H1 (cell line): ENCODE measurements around the gene ASIC5. TPM values are rescaled to one million over a fixed set of nuclear protein-coding genes. Genes with fewer than 3 reads are reported as not detected.

Source experiments
- CTCF ChIA-PET: fragments of 300-600 bp; sonication (Branson Sonifier 250); formaldehyde crosslinking; loops from one replicate; lab custom pipeline; 2021; ENCODE audit not compliant: partially characterized antibody; lab: Charles Lee
- POLR2A ChIA-PET: fragments of 300-600 bp; sonication (Branson Sonifier 250); formaldehyde crosslinking; loops from one replicate; lab custom pipeline; 2021; ENCODE audit warnings: inconsistent platforms; ENCODE audit not compliant: partially characterized antibody; lab: Charles Lee
- DNase-seq, 2 experiments: peaks; one replicate each; pipeline versions ENCODE4 v3.0.0 to v3.0.0-alpha.2; 2010 to 2022; ENCODE audit warnings: low spot score in 2 of 2, low read depth in 1 of 2, mixed read lengths in 1 of 2
- FAIRE-seq: peaks from 2 replicates; lab custom pipeline; 2011; peaks lifted over from hg19 to GRCh38; lab: Jason Lieb, UNC
- H2AFZ ChIP-seq: 2 replicates; pipeline ENCODE4 v1.8.1; 2012; ENCODE audit warnings: low read length, inconsistent platforms
- H2AK5ac ChIP-seq: 2 replicates; pipeline ENCODE4 v1.6.1; 2013; ENCODE audit warnings: low read depth, low read length
- H2BK120ac ChIP-seq: replicated peaks from 2 replicates; pipeline ENCODE3; 2013; ENCODE audit warnings: low read depth, low read length, inconsistent platforms
- H2BK12ac ChIP-seq: 2 replicates; pipeline ENCODE4 v1.6.1; 2013; ENCODE audit warnings: low read depth, low read length
- H2BK15ac ChIP-seq: 2 replicates; pipeline ENCODE4 v1.6.1; 2013; ENCODE audit warnings: low read length
- H2BK20ac ChIP-seq: 2 replicates; pipeline ENCODE4 v1.6.1; 2013; ENCODE audit warnings: low read length
- H2BK5ac ChIP-seq: 2 replicates; pipeline ENCODE4 v1.6.1; 2013; ENCODE audit warnings: low read depth, low read length
- H3K14ac ChIP-seq: 2 replicates; pipeline ENCODE4 v1.6.1; 2013; ENCODE audit warnings: inconsistent platforms; ENCODE audit not compliant: insufficient read length
- H3K18ac ChIP-seq: 2 replicates; pipeline ENCODE4 v1.6.1; 2013; ENCODE audit warnings: low read length; ENCODE audit errors: extremely low read depth
- H3K23ac ChIP-seq: 2 replicates; pipeline ENCODE4 v1.6.1; 2013; ENCODE audit warnings: inconsistent platforms; ENCODE audit not compliant: insufficient read length
- H3K23me2 ChIP-seq: 2 replicates; pipeline ENCODE4 v1.6.1; 2013; ENCODE audit warnings: low read depth, low read length
- H3K27ac ChIP-seq: 2 replicates; pipeline ENCODE4 v1.6.1; 2011; ENCODE audit warnings: low read depth, low read length, inconsistent platforms
- H3K27me3 ChIP-seq, 4 experiments: replicated peaks in 1 of 4; 1 replicate in 1 of 4; 2 replicates in 3 of 4; pipeline versions ENCODE4 v1.6.1 to v1.8.1; 2011 to 2013; ENCODE audit warnings: low read length in 3 of 4, mild to moderate bottlenecking in 3 of 4, inconsistent platforms in 2 of 4, mixed read lengths in 2 of 4, moderate library complexity in 1 of 4; ENCODE audit not compliant: control insufficient read depth in 3 of 4, insufficient read depth in 3 of 4; ENCODE audit errors: extremely low read depth in 1 of 4
- H3K36me3 ChIP-seq, 4 experiments: 2 replicates each; pipeline versions ENCODE4 v1.6.1 to v1.8.1; 2011 to 2013; ENCODE audit warnings: mild to moderate bottlenecking in 4 of 4, low read length in 3 of 4, moderate library complexity in 2 of 4, control low read depth in 1 of 4, inconsistent platforms in 1 of 4; ENCODE audit not compliant: insufficient read depth in 4 of 4, control insufficient read depth in 2 of 4
- H3K4ac ChIP-seq: replicated peaks from 2 replicates; pipeline ENCODE3; 2013; ENCODE audit warnings: low read length, low read depth, mixed read lengths, inconsistent platforms; ENCODE audit not compliant: insufficient read length
- H3K4me1 ChIP-seq, 4 experiments: replicated peaks in 1 of 4; 1 replicate in 1 of 4; 2 replicates in 3 of 4; pipeline versions ENCODE4 v1.6.1 to v1.8.1; 2011 to 2013; ENCODE audit warnings: low read length in 3 of 4, inconsistent platforms in 2 of 4, mixed read lengths in 1 of 4; ENCODE audit not compliant: insufficient read depth in 4 of 4, control insufficient read depth in 3 of 4
- H3K4me2 ChIP-seq, 2 experiments: 2 replicates each; pipeline versions ENCODE4 v1.6.1 to v1.8.1; 2011 to 2013; ENCODE audit warnings: low read depth in 2 of 2, low read length in 2 of 2, control low read depth in 1 of 2, inconsistent platforms in 1 of 2, mild to moderate bottlenecking in 1 of 2; ENCODE audit not compliant: insufficient read depth in 1 of 2
- H3K4me3 ChIP-seq, 4 experiments: fragments of 200-600, 300-600 bp in 1 of 4; sonication (generic), shearing (Covaris generic), sonication (Bioruptor Twin) in 1 of 4; 2 replicates each; pipeline versions ENCODE4 v1.5.1 to v1.8.1; 2011 to 2016; ENCODE audit warnings: low read length in 4 of 4, low read depth in 3 of 4, control low read depth in 2 of 4, inconsistent platforms in 2 of 4, mild to moderate bottlenecking in 2 of 4, mixed read lengths in 1 of 4, moderate library complexity in 1 of 4; ENCODE audit not compliant: insufficient read depth in 2 of 4; ENCODE audit errors: extremely low read depth in 1 of 4
- H3K56ac ChIP-seq: replicated peaks from 2 replicates; pipeline ENCODE3; 2013; ENCODE audit warnings: low read depth, mild to moderate bottlenecking, mixed read lengths, low read length, inconsistent platforms; ENCODE audit not compliant: insufficient read length
- H3K79me1 ChIP-seq: 2 replicates; pipeline ENCODE4 v1.6.1; 2013; ENCODE audit warnings: low read depth, low read length, control low read depth
- H3K79me2 ChIP-seq, 2 experiments: 2 replicates each; pipeline versions ENCODE4 v1.6.1 to v1.8.1; 2012 to 2013; ENCODE audit warnings: low read length in 2 of 2, mild to moderate bottlenecking in 2 of 2, inconsistent platforms in 1 of 2; ENCODE audit not compliant: insufficient read depth in 2 of 2, control insufficient read depth in 1 of 2
- H3K9ac ChIP-seq, 4 experiments: replicated peaks in 1 of 4; 1 replicate in 1 of 4; 2 replicates in 3 of 4; pipeline versions ENCODE4 v1.6.1 to v1.8.1; 2011 to 2013; ENCODE audit warnings: low read depth in 3 of 4, low read length in 3 of 4, control low read depth in 2 of 4, mild to moderate bottlenecking in 2 of 4, moderate library complexity in 2 of 4, inconsistent platforms in 1 of 4; ENCODE audit errors: extremely low read depth in 1 of 4
- H3K9me3 ChIP-seq, 2 experiments: 2 replicates each; pipeline versions ENCODE4 v1.6.1 to v1.8.1; 2012 to 2013; ENCODE audit warnings: mild to moderate bottlenecking in 2 of 2, moderate library complexity in 2 of 2, control low read depth in 1 of 2, inconsistent platforms in 1 of 2, low read depth in 1 of 2, low read length in 1 of 2, mixed read lengths in 1 of 2; ENCODE audit not compliant: insufficient read depth in 2 of 2
- H4K20me1 ChIP-seq, 2 experiments: replicated peaks in 1 of 2; 2 replicates each; pipeline versions ENCODE3 to v1.8.1; 2011 to 2013; ENCODE audit warnings: inconsistent platforms in 2 of 2, low read length in 2 of 2, mild to moderate bottlenecking in 1 of 2; ENCODE audit not compliant: insufficient read depth in 2 of 2, control insufficient read depth in 1 of 2
- H4K5ac ChIP-seq: 2 replicates; pipeline ENCODE4 v1.6.1; 2013; ENCODE audit warnings: low read length, low read depth, mixed read lengths, inconsistent platforms; ENCODE audit not compliant: insufficient read length
- H4K8ac ChIP-seq: 2 replicates; pipeline ENCODE4 v1.8.0; 2013; ENCODE audit warnings: mild to moderate bottlenecking, moderate library complexity, low read length, inconsistent platforms; ENCODE audit not compliant: insufficient read depth; ENCODE audit errors: extremely low read depth
- H4K91ac ChIP-seq: replicated peaks from 2 replicates; pipeline ENCODE3; 2013; ENCODE audit warnings: low read length, mixed read lengths, inconsistent platforms; ENCODE audit not compliant: insufficient read length
- BRCA1 ChIP-seq: IDR thresholded peaks from 2 replicates; pipeline ENCODE4 v1.6.1; 2012; ENCODE audit warnings: low read depth, low read length, improper control_type of control experiment
- GABPA ChIP-seq: IDR thresholded peaks from 2 replicates; pipeline ENCODE4 v1.6.1; 2011; ENCODE audit warnings: mild to moderate bottlenecking, low read length, moderate library complexity, borderline replicate concordance; ENCODE audit not compliant: insufficient read depth
- RAD21 ChIP-seq, 2 experiments: IDR thresholded peaks in 1 of 2; conservative IDR thresholded peaks in 1 of 2; 2 replicates each; pipeline ENCODE4 v1.6.1; 2011; ENCODE audit warnings: low read depth in 2 of 2, low read length in 2 of 2, improper control_type of control experiment in 1 of 2, inconsistent platforms in 1 of 2, mild to moderate bottlenecking in 1 of 2, moderate library complexity in 1 of 2
- TAF7 ChIP-seq: optimal IDR thresholded peaks from 2 replicates; pipeline ENCODE3; 2011; ENCODE audit warnings: low read depth, mild to moderate bottlenecking, inconsistent platforms, low read length, moderate library complexity, borderline replicate concordance
- WGBS, 2 experiments: shearing (Covaris generic) in 1 of 2; methylation state at CpG; one replicate each; pipeline versions ENCODE4 v1.1.6 to v1.1.7; 2013 to 2015; ENCODE audit warnings: low lambda C conversion rate in 2 of 2, mixed read lengths in 2 of 2, inconsistent platforms in 1 of 2, low coverage in 1 of 2, missing lambda C conversion rate in 1 of 2; ENCODE audit not compliant: insufficient replicate concordance in 2 of 2, insufficient coverage in 1 of 2, insufficient read length in 1 of 2; ENCODE audit errors: extremely low coverage in 1 of 2, missing lambda C conversion rate in 1 of 2; 5-methylcytosine and 5-hydroxymethylcytosine counted together
- polyA plus RNA-seq, 7 experiments: library from polyadenylated mRNA; depleted of rRNA in 3 of 7; stranded (reverse) in 5 of 7; unstranded in 2 of 7; fragments of >200 nt in 5 of 7; fragments of 200-250 nt in 2 of 7; gene quantifications; 1 replicate in 5 of 7; 2 replicates in 1 of 7; 4 replicates in 1 of 7; pipeline versions ENCODE4 v1.2.1 to v1.2.3, GENCODE V29; 2011 to 2013; ENCODE audit warnings: missing spikeins in 2 of 7, mixed read lengths in 2 of 7
- total RNA-seq: library from RNA; stranded (reverse); fragmentation: NEBNext Ultra II Directional; extraction: Animal tissue kit (Norgen Biotek cat#: 25700); gene quantifications from 2 replicates; pipeline ENCODE4 v1.2.1, GENCODE V29; 2021
- TF ChIP-seq, protein P1 (sequence below), 3 experiments: IDR thresholded peaks; 1 replicate in 2 of 3; 2 replicates in 1 of 3; pipeline versions ENCODE4 v1.5.1 to v1.6.1; 2011; ENCODE audit warnings: low read length in 3 of 3, mild to moderate bottlenecking in 3 of 3, inconsistent platforms in 2 of 3, low read depth in 1 of 3, moderate library complexity in 1 of 3; ENCODE audit not compliant: insufficient read depth in 1 of 3; ENCODE audit errors: control extremely low read depth in 1 of 3

ASIC5 gene
- total and polyA plus RNA-seq, 2 of the 8 experiments (the other 6 are each of a cell fraction or from before 2014, with no cell fraction given) = not detected

DNA sequence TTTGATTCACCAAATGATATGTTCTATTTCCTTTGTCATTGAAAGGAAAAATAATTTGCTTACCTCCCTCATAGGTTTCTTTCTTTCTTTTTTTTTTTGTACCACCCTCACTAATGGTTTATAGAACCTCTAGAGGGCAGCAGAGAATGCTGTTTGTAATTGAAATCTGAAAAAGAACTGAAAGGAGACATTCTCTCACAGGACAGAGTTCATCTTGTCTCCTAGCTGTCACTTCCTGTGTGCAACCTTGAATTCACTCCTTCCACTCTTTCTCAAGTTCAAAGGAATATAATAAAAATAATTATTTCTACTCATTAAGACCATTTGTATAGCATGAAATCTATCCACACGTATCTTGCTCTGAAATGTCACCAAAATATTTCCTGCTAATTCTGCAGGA, 56.2 kb downstream of the ASIC5 start:
- Histone ChIP-seq H2BK20ac (no peak overlapping the region), H3K4ac (no peak overlapping the region), H3K23me2 (no peaks in the 10 kb centered on the region), H3K4me1 (no peaks in the 10 kb centered on the region), H2AFZ (peak overlapping the region; percentile 92; the same call in 1 of the 2 replicates), H3K23ac (no peak overlapping the region), H3K9me3 (no peaks in the 10 kb centered on the region), H3K36me3 (no peaks in the 10 kb centered on the region), H3K79me1 (no peaks in the 10 kb centered on the region), H3K18ac (no peak overlapping the region), H2BK120ac (no peak overlapping the region), H4K20me1 (no peaks in the 10 kb centered on the region), H2AK5ac (no peak overlapping the region), H3K79me2 (no peaks in the 10 kb centered on the region), H2BK5ac (no peak overlapping the region), H4K8ac (no peak overlapping the region), H3K27me3 (no peaks in the 10 kb centered on the region), H2BK12ac (no peak overlapping the region), H3K14ac (no peak overlapping the region), H3K4me2 (no peak overlapping the region), H3K56ac (no peak overlapping the region), H3K4me3 (no peak overlapping the region), H4K5ac (no peak overlapping the region), H2BK15ac (no peak overlapping the region), H4K91ac (no peak overlapping the region), H3K27ac (no peak overlapping the region), H3K9ac (no peak overlapping the region)
- 76% methylated on average over 1 of the region's 1 CpG; no CpG with 5 or more reads in 1 of the 2 experiments for WGBS, 2 experiments
- no peak for TF ChIP-seq BRCA1
- TF ChIP-seq GABPA = peak; percentile 71; the same call in 1 of the 2 replicates
- TF ChIP-seq RAD21 (IDR thresholded peaks at IDR 0.05 in 1 of 2, conservative IDR thresholded peaks at IDR 0.05 in 1 of 2; ENCODE audit: low read depth in 2 of 2, low read length in 2 of 2) = peak; percentile 73 to 74
- TF ChIP-seq TAF7 = no peak
- TF ChIP-seq, protein P1, sequence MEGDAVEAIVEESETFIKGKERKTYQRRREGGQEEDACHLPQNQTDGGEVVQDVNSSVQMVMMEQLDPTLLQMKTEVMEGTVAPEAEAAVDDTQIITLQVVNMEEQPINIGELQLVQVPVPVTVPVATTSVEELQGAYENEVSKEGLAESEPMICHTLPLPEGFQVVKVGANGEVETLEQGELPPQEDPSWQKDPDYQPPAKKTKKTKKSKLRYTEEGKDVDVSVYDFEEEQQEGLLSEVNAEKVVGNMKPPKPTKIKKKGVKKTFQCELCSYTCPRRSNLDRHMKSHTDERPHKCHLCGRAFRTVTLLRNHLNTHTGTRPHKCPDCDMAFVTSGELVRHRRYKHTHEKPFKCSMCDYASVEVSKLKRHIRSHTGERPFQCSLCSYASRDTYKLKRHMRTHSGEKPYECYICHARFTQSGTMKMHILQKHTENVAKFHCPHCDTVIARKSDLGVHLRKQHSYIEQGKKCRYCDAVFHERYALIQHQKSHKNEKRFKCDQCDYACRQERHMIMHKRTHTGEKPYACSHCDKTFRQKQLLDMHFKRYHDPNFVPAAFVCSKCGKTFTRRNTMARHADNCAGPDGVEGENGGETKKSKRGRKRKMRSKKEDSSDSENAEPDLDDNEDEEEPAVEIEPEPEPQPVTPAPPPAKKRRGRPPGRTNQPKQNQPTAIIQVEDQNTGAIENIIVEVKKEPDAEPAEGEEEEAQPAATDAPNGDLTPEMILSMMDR (IDR thresholded peaks at IDR 0.05; ENCODE audit: control extremely low read depth in 1 of 3, insufficient read depth in 1 of 3, low read depth in 1 of 3, low read length in 3 of 3) = peak in 2 of 3 experiments; percentile 45 to 56; a peak in 2 of 4 replicates
- ChIA-PET CTCF (interaction anchor here (0.6 to 6.4 kb wide), 11 partner anchors 9 to 832 kb away, joined by 3 to 69 read pairs (median 3); partner anchors contain the start of gene CTSO), POLR2A (no interaction called here)
- DNase-seq (no peak), FAIRE-seq (peak; percentile 79)
